GM19023 (cell line): Measurements from ENCODE around the gene TNFRSF1A.
"Not testable (repeated sequence)": the region's sequence is repeated elsewhere in the genome, so short reads cannot be mapped to it uniquely, and the experiment has no call there.

Experiments
- ATAC-seq: cut with Tn5 transposase; IDR thresholded peaks from one replicate; pipeline ENCODE4 v1.9.1; 2021; ENCODE audit warnings: mild to moderate bottlenecking, moderate library complexity; ENCODE audit not compliant: unreplicated experiment

The TNFRSF1A gene

GRCh38 chr12:6358881-6359280 is 17.0 kb upstream of the TNFRSF1A start:
- no peak for ATAC-seq

- no peak for ATAC-seq
Observed at GRCh38 chr12:6356374-6356820, 14.5 kb upstream of the TNFRSF1A start.

- ATAC-seq, result no peak
Observed at GRCh38 chr12:6355491-6356373, 13.9 kb upstream of the TNFRSF1A start.

- no peak for ATAC-seq
Observed at GRCh38 chr12:6354495-6355393, 12.9 kb upstream of the TNFRSF1A start.

GRCh38 chr12:6352193-6353173 is 10.6 kb upstream of the TNFRSF1A start:
- no peak for ATAC-seq

- no peak for ATAC-seq
Observed at GRCh38 chr12:6351622-6352021, 9.7 kb upstream of the TNFRSF1A start.

DNA sequence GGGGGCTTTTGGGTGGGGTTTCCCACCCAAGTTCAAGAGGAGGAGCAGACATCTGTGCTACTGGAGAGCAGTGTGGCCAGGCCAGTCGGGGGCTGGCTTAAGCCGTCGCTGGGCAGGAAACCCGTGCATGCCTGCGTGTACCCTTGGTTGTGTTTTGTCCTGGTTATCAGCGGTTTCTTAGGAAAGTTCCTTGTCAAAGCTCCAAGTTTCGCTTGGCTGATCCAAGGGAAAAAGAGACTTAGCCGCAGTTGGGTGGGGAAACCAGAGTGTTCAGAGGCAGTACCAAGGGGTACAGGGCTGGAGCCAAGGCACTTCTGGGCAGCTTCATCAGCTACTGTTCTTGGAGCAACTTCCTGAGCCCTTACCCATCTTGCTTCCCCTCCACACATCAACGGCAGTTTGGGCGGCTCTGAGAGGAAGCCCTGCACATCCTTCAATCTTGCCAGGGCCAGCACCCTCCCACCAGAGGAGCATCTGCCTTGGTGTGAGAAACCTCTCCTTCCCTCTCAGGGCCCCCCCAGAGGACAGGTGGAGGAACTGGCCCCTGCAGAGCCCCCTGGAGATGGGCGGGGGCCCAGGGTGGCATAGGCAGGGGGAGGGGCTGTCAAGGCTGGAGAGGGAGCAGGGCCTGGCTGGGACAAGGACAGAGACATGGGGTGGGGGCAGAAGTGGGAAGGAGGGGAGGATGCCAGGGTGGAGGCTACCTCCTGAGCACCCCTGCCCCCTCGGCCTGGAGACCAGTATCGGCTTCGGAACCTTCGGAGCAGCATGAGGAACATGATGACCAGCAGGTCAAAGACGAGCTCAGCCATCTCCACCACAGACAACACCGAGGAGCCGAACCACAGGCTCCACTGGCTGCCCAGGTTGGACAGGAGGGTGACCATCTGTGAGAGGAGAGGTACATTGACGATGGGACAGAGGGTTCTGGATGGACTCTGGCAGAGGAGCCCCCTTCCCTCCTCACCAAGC is 5.8 kb upstream of the TNFRSF1A start:
- ATAC-seq, result no peak

DNA sequence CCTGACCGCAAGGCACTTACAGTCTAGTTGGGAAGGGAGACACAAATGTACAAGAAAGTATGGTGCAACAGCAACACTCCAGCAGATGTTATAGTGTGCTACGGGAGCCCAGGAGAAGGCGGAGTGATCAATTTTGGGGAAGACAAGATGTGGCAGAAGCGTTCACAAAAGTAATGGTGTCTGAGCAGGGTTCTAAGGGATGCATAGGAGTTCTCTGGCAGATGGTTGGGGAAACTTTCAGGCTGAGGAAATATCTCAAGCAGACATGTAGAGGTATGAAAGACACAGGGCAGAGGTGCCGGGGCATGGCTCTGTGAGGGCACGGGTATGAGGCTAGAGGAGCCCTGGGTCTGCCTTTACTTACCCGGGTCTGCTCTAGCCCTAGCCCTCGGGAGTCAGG is 5.1 kb upstream of the TNFRSF1A start:
- ATAC-seq, result no peak

GRCh38 chr12:6346235-6346832 is 4.5 kb upstream of the TNFRSF1A start:
- no peak for ATAC-seq

DNA sequence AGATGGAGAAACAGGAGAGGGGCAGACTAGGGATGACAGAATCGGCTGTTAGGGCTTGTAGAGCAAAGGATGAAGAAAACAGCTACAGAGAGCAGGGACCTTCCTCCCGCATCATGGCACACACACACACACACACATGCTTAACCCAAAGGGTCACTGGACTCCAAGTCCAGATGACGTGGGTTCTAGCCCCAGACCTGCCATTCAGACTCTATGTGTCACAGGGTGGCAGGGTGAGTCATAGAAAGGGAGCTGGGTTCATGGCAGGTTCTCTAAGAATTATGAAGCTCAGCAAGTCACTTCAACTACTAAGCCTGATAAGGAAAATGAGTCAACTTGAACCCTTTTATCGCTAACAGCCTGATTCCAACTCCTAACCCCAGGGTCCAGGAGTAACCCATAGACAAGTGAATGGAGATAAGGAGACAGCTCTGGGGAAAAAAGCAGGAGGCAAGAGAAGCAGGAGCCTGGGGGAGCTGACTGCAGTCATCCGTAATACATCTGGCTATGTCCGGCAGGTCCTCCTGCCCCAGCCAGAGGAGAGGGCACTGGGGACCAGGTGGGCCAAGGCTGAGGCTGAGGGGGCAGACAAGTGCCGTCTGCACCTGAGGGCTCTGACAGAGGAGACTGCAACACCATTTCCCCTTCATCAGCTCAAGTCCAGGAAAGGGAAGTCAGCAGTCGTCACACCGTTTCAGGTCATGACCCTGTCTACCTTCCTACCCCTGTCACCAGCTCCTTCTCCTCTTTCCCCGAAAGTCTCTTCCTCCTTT is 3.6 kb upstream of the TNFRSF1A start:
- ATAC-seq, result no peak

GRCh38 chr12:6344101-6344660 is 2.3 kb upstream of the TNFRSF1A start:
- ATAC-seq, result not testable (repeated sequence)

GRCh38 chr12:6343518-6343917 is 1.6 kb upstream of the TNFRSF1A start:
- no peak for ATAC-seq

DNA sequence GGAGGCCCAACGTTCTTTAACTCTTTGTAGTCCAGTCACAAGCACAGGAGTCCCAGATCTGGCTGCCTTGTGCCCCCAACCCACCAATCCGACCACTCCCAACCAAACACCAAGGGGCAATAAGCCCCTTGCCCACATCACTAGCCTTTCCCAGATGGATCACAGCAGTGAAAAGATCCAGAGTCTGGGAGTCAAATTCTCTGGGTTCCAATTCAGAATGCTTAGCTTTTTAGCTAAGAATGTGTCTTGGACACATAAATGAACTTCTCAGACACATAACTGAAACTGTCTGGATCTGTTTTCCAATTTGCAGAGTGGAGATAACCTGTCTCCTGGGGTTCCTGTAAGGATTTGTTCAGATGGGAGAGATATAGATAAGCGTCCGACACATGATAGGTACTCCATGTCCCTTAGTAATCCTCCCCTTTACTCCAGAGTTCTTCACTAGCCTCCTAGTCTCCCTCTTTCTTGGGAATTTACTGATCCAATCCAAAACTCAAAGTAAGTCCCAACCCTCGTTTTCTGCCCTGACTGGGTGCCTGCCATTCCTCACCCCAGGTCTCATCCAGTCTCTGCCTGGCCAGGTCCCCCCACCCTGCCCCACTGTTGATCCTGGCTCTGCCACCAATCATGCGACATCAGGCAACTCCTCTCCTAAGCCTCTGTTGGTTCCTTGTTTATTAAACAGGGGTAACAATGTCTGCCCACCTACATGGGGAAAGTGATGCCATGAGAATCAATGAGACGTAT is 439 bp upstream of the TNFRSF1A start:
- ATAC-seq, result no peak

DNA sequence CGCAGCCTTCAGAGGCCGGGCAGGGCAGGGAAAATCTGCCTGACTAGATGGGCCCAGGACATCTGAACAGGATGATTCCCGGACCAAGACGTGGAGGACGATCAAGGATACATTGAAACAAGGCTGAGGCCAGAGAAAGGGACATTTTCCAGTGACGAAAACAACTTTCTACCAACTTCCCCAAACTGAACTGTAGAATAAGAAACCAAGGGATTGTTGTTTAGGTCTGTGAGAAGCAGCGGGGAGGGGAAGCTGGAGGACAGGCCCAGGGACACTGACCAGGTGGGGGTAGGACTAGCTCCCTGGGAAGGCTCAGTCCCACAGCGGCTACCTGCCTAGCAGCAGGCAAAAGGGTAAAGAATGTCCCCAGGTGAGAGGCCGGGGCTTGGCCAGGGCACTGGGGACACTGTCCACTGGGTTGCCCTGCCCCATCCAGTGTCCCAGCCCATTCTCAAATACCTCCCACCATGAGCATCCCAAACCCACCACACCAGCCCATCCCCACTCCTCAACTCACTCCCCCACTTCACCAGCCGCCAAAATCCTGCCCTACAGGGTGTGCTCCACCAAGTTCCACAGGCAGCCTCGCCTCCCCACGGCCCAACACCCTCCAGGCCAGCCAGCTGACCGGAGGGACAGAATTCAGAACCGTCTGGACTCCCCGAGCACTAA is 995 bp downstream of the TNFRSF1A start:
- ATAC-seq, result no peak

- no peak for ATAC-seq
Observed at GRCh38 chr12:6340032-6340638, 1.7 kb downstream of the TNFRSF1A start.

DNA sequence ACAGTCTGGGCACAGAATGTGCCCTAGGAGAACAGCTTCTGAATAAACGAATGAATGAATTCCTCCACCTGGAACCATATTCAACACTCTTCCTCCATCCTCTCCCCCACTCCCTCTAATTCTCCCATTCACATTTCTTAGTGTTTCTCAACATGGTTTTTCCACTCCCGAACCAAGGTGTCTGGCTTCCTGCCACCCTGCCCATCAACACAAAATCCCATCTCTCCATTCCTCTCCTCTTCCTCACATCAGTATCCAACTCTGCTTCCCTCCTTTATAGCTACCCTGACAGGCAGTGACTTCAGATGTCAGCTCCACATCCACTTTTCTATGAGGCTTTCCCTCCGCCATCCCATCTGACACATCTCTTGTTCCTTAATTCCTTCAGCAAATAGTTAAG is 2.9 kb downstream of the TNFRSF1A start:
- no peak for ATAC-seq
